ENCODE data around the gene PTAFR. TPM values are rescaled to one million over a fixed set of nuclear protein-coding genes. Genes with fewer than 3 reads are reported as not detected.

PTAFR gene
- total RNA-seq, 6 experiments from 2014 or later: 0.90 to 5.2 (median 1.9) TPM

GRCh38 chr1:28127617-28128257 is 48.8 kb downstream of the PTAFR start:
- 56% methylated on average over 3 of the region's 3 CpGs for WGBS (ENCODE audit: insufficient coverage, low coverage, low lambda C conversion rate, missing lambda C conversion rate)
- TF ChIP-seq POLR2A (IDR thresholded peaks at IDR 0.05) (no peak), CTCF (IDR thresholded peaks at IDR 0.05) (no peak)
- Histone ChIP-seq H3K4me3 (no peak overlapping the region), H3K4me1 (no peaks in the 10 kb centered on the region), H3K9me3 (no peaks in the 10 kb centered on the region), H3K36me3 (no peaks in the 10 kb centered on the region), H3K27ac (peak overlapping the region in 2 of 3 donors; percentile 8 to 21), H3K27me3 (no peaks in the 10 kb centered on the region)
- DNase-seq: no peak
- intact Hi-C loops (cut with DNase I): no loop called here
- peak; percentile 16 to 56 (median 26) for ATAC-seq

GRCh38 chr1:28126783-28127490 is 49.6 kb downstream of the PTAFR start:
- no peaks in the 10 kb centered on the region for H3K9me3 ChIP-seq
- H3K4me3 ChIP-seq: no peak overlapping the region
- H3K36me3 ChIP-seq: no peaks in the 10 kb centered on the region
- peak in 3 of 4 donors; percentile 25 to 60 (median 32) for ATAC-seq
- DNase-seq: no peak
- intact Hi-C loops (cut with DNase I): no loop called here
- no peaks in the 10 kb centered on the region for H3K27me3 ChIP-seq
- H3K4me1 ChIP-seq: no peaks in the 10 kb centered on the region
- WGBS (ENCODE audit: insufficient coverage, low coverage, low lambda C conversion rate, missing lambda C conversion rate): 31% methylated on average over 5 of the region's 5 CpGs
- H3K27ac ChIP-seq: peak overlapping the region in 2 of 3 donors; percentile 8 to 21
- TF ChIP-seq CTCF (IDR thresholded peaks at IDR 0.05) (no peak), POLR2A (IDR thresholded peaks at IDR 0.05) (no peak)

GRCh38 chr1:28126212-28126611 is 50.3 kb downstream of the PTAFR start:
- TF ChIP-seq CTCF (IDR thresholded peaks at IDR 0.05): no peak
- TF ChIP-seq POLR2A (IDR thresholded peaks at IDR 0.05): no peak
- Histone ChIP-seq H3K27me3 (no peaks in the 10 kb centered on the region), H3K4me3 (no peak overlapping the region), H3K4me1 (no peaks in the 10 kb centered on the region), H3K9me3 (no peaks in the 10 kb centered on the region), H3K36me3 (no peaks in the 10 kb centered on the region), H3K27ac (peak overlapping the region in 2 of 3 donors; percentile 1 to 21)
- 57% methylated on average over 3 of the region's 3 CpGs for WGBS (ENCODE audit: insufficient coverage, low coverage, low lambda C conversion rate, missing lambda C conversion rate)
- DNase-seq (no peak), ATAC-seq (no peak)
- intact Hi-C loops (cut with DNase I): no loop called here

GRCh38 chr1:28123461-28123961 is 53.0 kb downstream of the PTAFR start:
- ATAC-seq: peak; percentile 27 to 48 (median 38)
- no peaks in the 10 kb centered on the region for H3K9me3 ChIP-seq
- DNase-seq: no peak
- 39% methylated on average over 4 of the region's 4 CpGs for WGBS (ENCODE audit: insufficient coverage, low coverage, low lambda C conversion rate, missing lambda C conversion rate)
- H3K4me3 ChIP-seq: no peak overlapping the region
- no peaks in the 10 kb centered on the region for H3K27me3 ChIP-seq
- intact Hi-C loops (cut with DNase I): no loop called here
- no peak overlapping the region for H3K27ac ChIP-seq
- H3K4me1 ChIP-seq: no peaks in the 10 kb centered on the region
- H3K36me3 ChIP-seq: no peaks in the 10 kb centered on the region
- TF ChIP-seq CTCF (IDR thresholded peaks at IDR 0.05): no peak
- no peak for TF ChIP-seq POLR2A (IDR thresholded peaks at IDR 0.05)

Data from right lobe of liver (tissue), 6 donors.